Effector CD4-positive, alpha-beta T cell (primary cell): Measurements from ENCODE around the gene PFN3. TPM values are rescaled to one million over a fixed set of nuclear protein-coding genes. Genes with fewer than 3 reads are reported as not detected.

ENCODE experiments used
- DNase-seq: peaks from one replicate; pipeline ENCODE4 v3.0.0-alpha.2; 2020
- total RNA-seq: gene quantifications from one replicate; lab custom pipeline; 2026; lab: John Stamatoyannopoulos, UW

PFN3 gene
- total RNA-seq: not detected

DNA sequence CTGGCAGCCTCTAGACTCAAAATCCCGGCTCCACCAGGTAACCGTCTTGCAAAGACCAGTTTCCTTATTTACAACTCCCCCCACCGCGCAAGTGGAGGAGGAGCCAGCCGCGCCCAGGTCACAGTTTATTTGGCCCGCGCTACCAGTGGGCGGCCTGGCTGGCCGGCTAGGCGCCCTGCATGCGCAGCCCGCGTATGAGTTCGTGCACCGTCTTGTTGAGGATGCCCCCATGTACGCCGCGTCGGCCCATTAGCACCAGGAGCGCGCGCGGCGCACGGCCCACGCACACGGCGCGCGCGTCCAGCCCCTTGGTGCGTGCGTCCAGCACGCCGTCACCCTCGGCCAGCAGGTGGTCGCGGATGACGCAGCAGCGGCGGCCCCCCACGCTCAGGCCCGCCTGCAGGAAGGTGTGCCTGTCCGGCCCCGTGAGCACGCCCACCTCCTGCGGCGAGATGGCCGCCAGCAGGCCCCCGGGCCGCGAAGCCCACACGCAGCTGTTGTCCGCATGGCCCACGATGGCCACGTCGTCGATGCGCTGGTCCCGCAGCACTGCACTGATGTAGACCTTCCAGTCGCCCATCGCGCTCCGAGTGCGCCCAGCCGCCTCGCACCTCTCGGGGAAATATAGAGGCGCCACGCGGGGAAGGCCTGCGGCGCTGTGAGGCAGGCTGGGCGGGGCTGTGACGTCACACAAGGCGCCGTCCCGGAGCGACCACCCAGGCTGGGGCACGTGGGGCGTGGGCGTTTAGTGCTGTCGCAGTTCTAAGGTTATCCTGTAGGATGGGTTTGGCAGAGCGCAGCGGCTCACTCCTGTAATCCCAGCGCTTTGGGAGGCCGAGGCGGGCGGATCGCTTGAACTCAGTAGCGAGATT lies at the start of gene PFN3:
TSS of gene PFN3 (minus strand) at position 665 of the 872 bp plus-strand sequence. CDS start at position 580, 85 bp downstream.
- DNase-seq: no peak

DNA sequence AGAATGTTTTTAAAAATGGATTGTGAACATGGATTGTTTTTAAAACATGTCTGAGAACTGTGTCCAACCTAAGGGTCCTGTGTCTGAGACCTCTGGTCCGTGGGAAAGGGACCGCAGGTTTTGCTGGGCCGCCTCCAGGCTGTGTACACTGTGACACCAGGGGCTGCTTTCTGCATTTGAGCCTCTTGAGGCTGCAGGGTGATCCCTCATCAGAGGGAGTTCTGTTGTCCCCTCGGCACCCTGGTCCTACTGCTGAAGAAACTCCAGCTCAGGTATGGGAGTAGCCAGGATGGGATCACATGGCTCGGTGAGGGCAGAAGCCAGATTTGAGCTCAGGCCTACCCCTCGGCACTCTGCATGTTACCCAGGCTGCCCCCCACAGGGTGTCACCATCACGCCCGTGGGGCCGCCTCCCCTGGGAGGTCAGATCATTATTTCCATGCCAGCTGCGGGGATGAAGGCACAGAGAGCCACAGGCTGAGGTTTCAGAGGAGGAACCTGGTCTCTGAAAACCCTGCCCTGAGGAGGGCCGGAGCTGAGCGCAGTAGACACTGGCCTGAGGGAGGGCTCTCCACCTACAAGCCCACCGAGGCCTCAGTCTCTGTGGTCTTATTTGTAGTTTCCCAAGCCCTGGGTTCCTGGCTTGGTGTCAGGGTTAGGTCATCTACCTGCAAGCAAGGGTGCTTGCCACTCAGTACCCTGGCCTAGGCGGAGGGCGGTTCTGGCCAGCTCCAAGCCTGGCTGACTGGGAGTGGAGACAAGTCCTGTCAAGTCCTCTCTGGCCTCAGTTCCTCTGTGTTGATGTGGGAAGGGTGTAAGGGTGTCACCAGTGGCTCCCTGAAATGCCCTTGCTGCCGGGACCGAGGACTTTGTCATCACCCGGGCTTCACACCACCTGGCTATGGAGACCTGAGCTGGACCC lies 48.9 kb upstream of the PFN3 start:
- DNase-seq: no peak

DNA sequence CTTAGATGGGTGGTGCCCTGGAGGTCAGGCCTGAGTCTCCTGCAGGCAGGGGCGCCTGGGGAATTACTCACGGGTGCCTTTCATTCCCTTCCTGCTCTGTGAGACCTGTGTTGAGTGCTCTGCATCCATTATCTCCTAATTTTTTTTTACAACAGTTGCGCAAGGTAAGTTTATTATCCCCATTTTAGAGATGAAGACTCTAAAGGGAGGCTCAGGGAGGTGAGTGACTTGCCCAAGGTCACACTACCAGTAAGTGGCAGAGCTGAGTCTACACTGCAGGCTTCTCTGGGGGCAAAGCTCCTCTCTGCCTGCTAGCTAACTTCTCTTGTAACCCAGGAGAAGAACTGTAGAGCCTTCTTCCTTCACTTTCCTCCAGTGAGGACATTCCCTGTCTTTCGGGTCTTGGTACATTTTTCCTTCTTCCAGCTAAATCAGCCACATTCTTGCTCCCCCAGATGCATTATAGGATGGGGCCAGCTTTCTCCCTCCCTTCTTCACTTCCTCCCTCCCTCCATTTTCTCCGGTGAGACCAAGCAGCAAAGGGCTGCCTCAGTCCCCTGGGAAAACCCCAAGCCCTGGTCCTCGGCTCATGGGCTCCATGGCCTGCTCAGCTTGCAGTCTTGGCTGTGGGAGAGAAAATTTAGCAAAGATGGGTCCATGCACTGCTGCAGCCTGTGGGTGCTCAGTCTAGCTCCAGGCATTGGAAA lies 47.9 kb upstream of the PFN3 start:
- no peak for DNase-seq

- DNase-seq: no peak
Observed at GRCh38 chr5:177447611-177448243, 47.3 kb upstream of the PFN3 start.

- DNase-seq: peak; percentile 81
Observed at GRCh38 chr5:177447066-177447610, 46.7 kb upstream of the PFN3 start.

DNA sequence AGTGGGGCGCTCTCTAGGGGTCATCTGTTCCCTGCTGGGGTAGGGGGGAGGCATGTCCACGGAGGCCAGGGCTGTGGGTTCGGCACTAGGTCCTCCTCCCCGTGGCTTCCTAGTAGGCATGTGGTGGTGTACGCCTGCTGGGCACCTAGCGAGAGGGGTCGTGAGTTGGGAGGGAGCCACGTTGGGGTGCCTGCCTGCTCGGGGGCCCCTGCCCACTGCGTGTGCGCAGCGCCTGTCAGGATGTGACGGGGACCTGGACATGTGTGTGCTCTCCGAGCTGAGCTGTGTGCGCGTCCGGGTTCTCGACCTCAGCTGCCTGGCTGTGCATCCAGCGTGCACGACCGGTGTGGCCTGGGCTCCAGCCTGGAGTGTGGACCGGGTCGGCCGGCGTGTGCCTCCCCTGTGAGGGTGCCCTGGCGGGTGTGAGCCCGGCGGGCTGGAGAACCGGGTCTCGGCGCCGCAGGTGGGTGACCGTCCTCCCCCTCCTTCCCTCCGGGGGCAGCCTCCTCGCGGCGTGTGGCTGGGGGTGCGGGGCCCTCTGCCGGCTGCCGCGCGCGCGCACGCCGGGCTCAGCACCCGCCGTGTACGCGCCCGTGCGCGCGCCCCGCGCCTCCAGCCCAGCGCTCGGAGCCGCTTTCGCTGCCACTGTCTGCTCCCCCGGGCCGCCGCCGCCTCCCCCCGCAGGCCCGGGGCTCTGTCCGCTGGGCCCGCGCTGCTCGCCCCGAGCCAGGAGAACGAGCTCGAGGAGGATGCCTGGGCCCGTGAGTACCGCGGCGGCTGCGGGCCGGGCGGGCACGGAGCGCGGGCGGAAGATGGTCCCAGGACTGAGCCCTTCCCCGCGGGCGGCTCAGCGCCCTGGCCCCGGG lies 46.0 kb upstream of the PFN3 start, which contains the start of gene PRR7:
TSS of gene PRR7 (plus strand) at position 615 of the 866 bp plus-strand sequence. CDS start 8,254 bp downstream, outside the sequence.
- DNase-seq: peak; percentile 55

- no peak for DNase-seq
Observed at GRCh38 chr5:177445917-177446199, 45.4 kb upstream of the PFN3 start.

GRCh38 chr5:177445052-177445916 lies 44.8 kb upstream of the PFN3 start:
- no peak for DNase-seq

DNA sequence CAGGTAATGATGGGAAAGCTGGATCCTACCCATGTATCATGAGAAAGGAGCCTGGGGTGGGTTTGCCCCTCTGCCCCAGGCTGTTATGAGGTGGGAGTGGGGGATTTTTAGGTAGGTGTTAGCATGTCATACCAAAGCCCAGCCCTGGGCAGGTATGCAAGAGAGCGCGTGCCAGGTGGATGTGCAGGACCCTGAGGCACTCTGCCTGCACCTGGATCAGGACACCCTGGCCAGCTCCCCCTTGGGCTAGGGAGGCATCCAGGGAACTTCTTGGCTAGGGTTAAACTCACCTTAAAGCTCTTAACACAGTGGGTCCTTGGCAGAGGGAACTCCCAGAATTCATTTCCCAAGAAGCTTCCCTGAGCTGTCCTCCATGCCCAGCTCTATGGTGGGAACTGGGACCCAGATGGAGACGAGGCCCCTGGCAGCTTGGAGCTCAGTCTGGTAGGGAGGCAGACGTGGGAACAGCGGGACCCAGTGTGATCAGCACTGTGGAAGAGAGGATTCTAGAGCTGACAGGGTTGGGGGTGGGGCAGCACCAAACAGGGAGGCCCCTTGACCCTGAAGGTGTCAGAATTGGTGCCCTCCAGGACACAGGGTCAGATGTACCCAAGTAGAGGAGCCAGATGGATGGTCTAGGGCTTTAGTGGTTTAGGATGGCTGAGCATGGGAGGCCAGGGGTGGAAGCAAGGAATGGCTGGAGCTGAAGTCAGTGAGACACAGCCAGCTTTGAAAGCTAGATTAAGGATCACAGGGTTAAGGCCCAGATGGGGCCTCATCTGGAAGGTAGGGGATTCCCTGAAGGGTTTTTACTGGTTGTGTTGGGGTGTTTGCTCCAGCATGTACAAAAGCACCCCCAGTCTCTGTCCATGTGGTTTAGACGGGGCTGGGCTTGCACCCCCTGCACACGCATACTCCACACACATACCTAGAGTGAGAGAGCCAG lies 43.9 kb upstream of the PFN3 start:
- no peak for DNase-seq

- DNase-seq: no peak
Observed at GRCh38 chr5:177443144-177443983, 42.9 kb upstream of the PFN3 start.

DNA sequence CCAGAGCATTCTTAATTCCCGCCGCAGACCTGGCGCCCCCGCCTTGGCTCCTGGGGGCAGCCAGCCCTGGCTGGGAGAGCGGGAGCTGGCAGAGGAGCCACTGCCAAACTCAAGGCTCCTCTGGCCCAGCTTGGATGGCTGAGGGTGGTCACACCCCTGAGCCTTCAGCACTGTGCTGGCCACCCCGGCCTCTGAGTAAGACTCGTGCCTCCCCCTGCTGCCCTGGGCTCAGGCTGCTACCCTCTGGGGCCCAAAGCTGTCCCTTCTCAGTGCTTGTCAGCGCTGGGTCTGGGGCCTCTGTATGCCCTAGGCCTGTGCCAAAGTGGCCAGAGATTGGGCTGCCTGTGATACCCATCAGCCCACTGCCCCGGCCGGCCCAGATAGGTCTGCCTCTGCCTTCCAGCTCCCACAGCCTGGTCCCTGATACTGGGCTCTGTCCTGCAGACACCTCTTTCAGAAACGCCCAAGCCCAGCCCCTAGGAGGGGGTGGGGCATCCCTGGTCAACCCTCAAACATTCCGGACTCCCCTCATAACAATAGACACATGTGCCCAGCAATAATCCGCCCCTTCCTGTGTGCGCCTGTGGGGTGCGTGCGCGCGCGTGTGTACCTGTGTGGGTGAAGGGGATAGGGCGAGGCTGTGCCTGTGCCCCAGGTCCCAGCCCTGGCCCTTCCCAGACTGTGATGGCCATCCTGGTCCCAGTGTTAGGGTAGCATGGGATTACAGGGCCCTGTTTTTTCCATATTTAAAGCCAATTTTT lies 41.8 kb upstream of the PFN3 start:
- DNase-seq: no peak

DNA sequence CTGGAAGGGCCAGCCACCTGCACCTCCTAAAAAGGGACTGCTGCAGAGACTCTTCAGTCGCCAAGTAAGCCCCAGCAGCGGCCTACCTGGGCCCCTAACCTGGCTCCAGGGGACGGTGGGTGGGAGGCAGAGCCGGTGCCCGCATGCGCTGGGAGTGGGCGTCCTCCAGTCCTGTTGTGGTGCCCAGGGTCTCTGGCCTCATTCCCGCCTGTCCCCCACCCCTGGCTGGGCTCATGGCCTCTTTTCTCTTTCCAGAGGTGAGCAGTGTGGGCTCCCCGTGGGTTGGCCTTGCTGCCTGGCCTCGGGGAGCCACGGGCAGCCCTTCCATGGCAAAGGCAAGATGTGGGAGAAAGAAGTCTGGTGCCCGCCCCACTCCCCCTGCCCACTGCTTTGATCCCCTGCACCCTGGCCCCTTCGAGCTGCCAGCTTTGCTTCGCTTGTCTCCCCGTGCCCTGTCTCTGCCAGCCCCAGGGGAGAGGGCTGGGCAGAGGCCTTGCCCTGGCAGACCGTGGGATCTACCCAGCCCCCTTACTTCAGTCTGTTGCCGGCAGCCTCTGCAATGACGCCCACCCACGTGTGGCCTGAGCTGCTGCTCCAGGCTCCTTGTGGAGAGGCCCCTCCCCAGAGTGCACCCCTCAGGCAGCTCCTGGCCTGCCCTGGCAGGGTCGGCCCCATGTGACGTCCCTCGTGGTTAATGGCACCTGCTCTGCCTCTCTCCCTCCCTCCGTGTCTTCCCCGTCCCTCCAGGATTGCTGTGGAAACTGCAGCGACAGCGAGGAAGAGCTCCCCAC lies 40.7 kb upstream of the PFN3 start:
- no peak for DNase-seq

DNA sequence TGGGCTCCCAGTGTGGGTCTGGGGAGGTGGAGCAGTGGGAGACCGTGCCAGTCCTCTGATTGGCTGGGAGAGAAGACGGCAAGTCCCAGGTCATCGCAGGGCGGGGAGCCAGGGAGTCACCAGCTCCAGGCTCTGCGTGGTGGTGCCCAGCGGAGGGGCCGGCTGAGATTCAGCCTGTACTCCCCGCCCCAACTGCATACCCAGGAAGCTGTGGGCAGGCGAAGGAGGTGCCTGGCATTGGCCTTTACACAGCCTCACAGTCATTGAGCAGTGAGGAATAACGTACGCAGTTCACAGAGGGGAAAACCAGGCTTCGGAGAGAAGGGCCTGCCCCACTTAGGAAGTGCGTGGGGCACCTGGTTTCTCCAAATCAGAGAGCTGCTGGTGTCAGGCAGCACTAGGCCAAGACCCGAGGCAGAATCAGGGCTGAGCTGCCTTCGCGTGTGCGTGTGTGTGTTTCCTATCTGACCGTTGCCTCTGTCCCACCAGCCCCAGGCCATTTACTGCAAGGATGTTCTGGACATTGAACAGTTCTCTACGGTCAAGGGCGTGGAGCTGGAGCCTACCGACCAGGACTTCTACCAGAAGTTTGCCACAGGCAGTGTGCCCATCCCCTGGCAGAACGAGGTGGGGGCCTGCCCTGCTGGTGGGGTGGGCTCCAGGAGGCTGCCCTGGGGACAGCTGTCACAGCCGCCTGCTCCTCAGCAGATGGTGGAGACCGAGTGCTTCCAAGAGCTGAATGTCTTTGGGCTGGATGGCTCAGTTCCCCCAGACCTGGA lies 39.9 kb upstream of the PFN3 start:
- DNase-seq: peak; percentile 54

DNA sequence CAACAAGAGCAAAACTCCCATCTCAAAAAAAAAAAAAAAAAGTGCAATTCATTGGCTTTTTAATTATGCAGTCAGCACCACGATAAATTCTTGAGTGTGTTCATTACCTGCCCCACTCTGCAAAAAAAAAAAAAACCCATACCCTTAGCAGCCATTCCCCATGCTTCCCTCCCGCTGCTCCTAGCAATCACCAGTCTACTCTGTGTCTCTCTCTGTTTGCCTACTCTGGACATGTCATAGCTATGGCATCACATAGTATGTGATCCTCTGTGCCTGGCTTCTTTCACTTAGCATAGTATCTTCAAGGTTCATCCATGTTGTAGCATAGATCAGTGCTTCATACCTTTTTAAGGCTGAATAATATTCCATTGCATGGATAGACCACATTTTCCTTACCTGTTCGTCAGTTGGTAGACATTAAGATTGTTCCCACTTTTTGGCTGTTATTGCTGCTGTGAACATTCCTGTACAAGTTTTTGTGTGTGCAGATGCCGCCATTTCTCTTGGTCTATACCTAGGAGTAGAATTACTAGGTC lies 39.1 kb upstream of the PFN3 start:
- DNase-seq: no peak

- no peak for DNase-seq
Observed at GRCh38 chr5:177438468-177438867, 38.0 kb upstream of the PFN3 start.
